ENCODE data around the gene MADD.

The MADD gene

GRCh38 chr11:47248664-47249377, 21.1 kb upstream of the MADD start, which contains the start of gene ACP2:
ACP2 (minus strand) TSS chr11:47248814; CDS start chr11:47248789, 25 bp downstream.
- H3K4me3 ChIP-seq (replicated peaks; ENCODE audit: low read depth, low read length) = peak within 1 kb of the TSS; percentile 95
- TF ChIP-seq CTCF (IDR thresholded peaks at IDR 0.05; ENCODE audit: low read length, missing control alignments) = peak; percentile 19
- DNase-seq (ENCODE audit: low read depth) = peak; percentile 91

GRCh38 chr11:47249378-47249715, 20.6 kb upstream of the MADD start:
- no peak for DNase-seq (ENCODE audit: low read depth)
- no peak for TF ChIP-seq CTCF (IDR thresholded peaks at IDR 0.05; ENCODE audit: low read length, missing control alignments)
- H3K4me3 ChIP-seq (replicated peaks; ENCODE audit: low read depth, low read length) = peak overlapping the region; percentile 95

GRCh38 chr11:47251751-47252150, 18.2 kb upstream of the MADD start:
- no peak for DNase-seq (ENCODE audit: low read depth)
- H3K4me3 ChIP-seq (replicated peaks; ENCODE audit: low read depth, low read length) = no peak overlapping the region
- TF ChIP-seq CTCF (IDR thresholded peaks at IDR 0.05; ENCODE audit: low read length, missing control alignments) = no peak

- DNase-seq (ENCODE audit: low read depth) = no peak
- TF ChIP-seq CTCF (IDR thresholded peaks at IDR 0.05; ENCODE audit: low read length, missing control alignments) = no peak
Measured at GRCh38 chr11:47253660-47254059, 16.3 kb upstream of the MADD start.

GRCh38 chr11:47254386-47254785, 15.5 kb upstream of the MADD start:
- DNase-seq (ENCODE audit: low read depth) = peak; percentile 50
- TF ChIP-seq CTCF (IDR thresholded peaks at IDR 0.05; ENCODE audit: low read length, missing control alignments) = no peak
- no peak overlapping the region for H3K4me3 ChIP-seq (replicated peaks; ENCODE audit: low read depth, low read length)

More at GRCh38 chr11:47253660-47254059, 16.3 kb upstream of the MADD start:
- no peak overlapping the region for H3K4me3 ChIP-seq (replicated peaks; ENCODE audit: low read depth, low read length)

GRCh38 chr11:47256374-47256773, 13.6 kb upstream of the MADD start:
- H3K4me3 ChIP-seq (replicated peaks; ENCODE audit: low read depth, low read length) = no peak overlapping the region
- TF ChIP-seq CTCF (IDR thresholded peaks at IDR 0.05; ENCODE audit: low read length, missing control alignments) = no peak
- DNase-seq (ENCODE audit: low read depth) = no peak

- peak overlapping the region; percentile 57 for H3K4me3 ChIP-seq (replicated peaks; ENCODE audit: low read depth, low read length)
- TF ChIP-seq CTCF (IDR thresholded peaks at IDR 0.05; ENCODE audit: low read length, missing control alignments) = no peak
- no peak for DNase-seq (ENCODE audit: low read depth)
Measured at GRCh38 chr11:47257177-47257516, 12.8 kb upstream of the MADD start.
